Tibial artery (tissue), 4 donors: ENCODE results near the gene KLF6.
"Not testable (repeated sequence)": the region's sequence is repeated elsewhere in the genome, so short reads cannot be mapped to it uniquely, and the experiment has no call there.

Source experiments
- DNase-seq, 2 donors: peaks; one replicate each; pipeline ENCODE4 v3.0.0-alpha.2; 2019
- H3K27ac ChIP-seq, 2 donors: fragments of 200-600 bp; sonication (generic) in 1 of 2; 1 replicate in 1 of 2; 2 replicates in 1 of 2; pipeline ENCODE4 v1.5.1; 2018 to 2019; ENCODE audit warnings: mild to moderate bottlenecking in 1 of 2
- H3K27me3 ChIP-seq, 2 donors: fragments of 200-600 bp; sonication (generic) in 1 of 2; one replicate each; pipeline versions ENCODE4 v1.5.1 to v1.6.0; 2016 to 2019
- H3K36me3 ChIP-seq, 3 donors: fragments of 200-600 bp; sonication (generic) in 2 of 3; one replicate each; pipeline ENCODE4 v1.5.1; 2016 to 2019; ENCODE audit warnings: mild to moderate bottlenecking in 2 of 3
- H3K4me1 ChIP-seq, 4 donors: fragments of 200-600 bp; sonication (generic) in 2 of 4; 1 replicate in 3 of 4; 2 replicates in 1 of 4; pipeline ENCODE4 v1.5.1; 2016 to 2019
- H3K4me3 ChIP-seq, 2 donors: fragments of 200-600 bp; sonication (generic) in 1 of 2; 1 replicate in 1 of 2; 2 replicates in 1 of 2; pipeline ENCODE4 v1.5.1; 2018 to 2019; ENCODE audit warnings: mild to moderate bottlenecking in 2 of 2
- H3K9me3 ChIP-seq, 3 donors: fragments of 200-600 bp; sonication (generic) in 1 of 3; one replicate each; pipeline ENCODE4 v1.5.1; 2016 to 2019
- CTCF ChIP-seq, 2 experiments: fragments of 200-600 bp in 1 of 2; fragments of 450-650 bp in 1 of 2; IDR thresholded peaks; one replicate each; pipeline ENCODE4 v1.5.1; 2017 to 2019; ENCODE audit warnings: antibody characterized with exemption in 2 of 2, mild to moderate bottlenecking in 1 of 2, moderate library complexity in 1 of 2
- intact Hi-C: fragments of 100-400 bp; cut with DNase I; formaldehyde crosslinking; loops from one replicate; pipeline ENCODE4 v1.15.0; 2023; ENCODE audit warnings: low total_unique reads

KLF6 gene

GRCh38 chr10:3738855-3739350 is 46.1 kb downstream of the KLF6 start:
- no peak for TF ChIP-seq CTCF (IDR thresholded peaks at IDR 0.05)
- Histone ChIP-seq H3K9me3 (no peaks in the 10 kb centered on the region), H3K4me1 (peaks cover 0 to 3% (median 0%) of the 10 kb centered on the region in 4 donors), H3K27me3 (no peaks in the 10 kb centered on the region), H3K36me3 (no peaks in the 10 kb centered on the region), H3K4me3 (no peak overlapping the region), H3K27ac (no peak overlapping the region)
- intact Hi-C loops: no loop called here
- DNase-seq: no peak

- Histone ChIP-seq H3K36me3 (no peaks in the 10 kb centered on the region), H3K27ac (no peak overlapping the region), H3K9me3 (no peaks in the 10 kb centered on the region), H3K4me1 (peaks cover 0 to 3% (median 0%) of the 10 kb centered on the region in 4 donors), H3K4me3 (no peak overlapping the region), H3K27me3 (no peaks in the 10 kb centered on the region)
- no peak for TF ChIP-seq CTCF (IDR thresholded peaks at IDR 0.05)
- DNase-seq: no peak
- intact Hi-C loops: no loop called here
Observed at GRCh38 chr10:3737864-3738263, 47.1 kb downstream of the KLF6 start.

GRCh38 chr10:3735175-3735574 is 49.8 kb downstream of the KLF6 start:
- no peaks in the 10 kb centered on the region for H3K36me3 ChIP-seq
- DNase-seq: no peak
- no peak overlapping the region for H3K4me3 ChIP-seq

GRCh38 chr10:3734111-3734510 is 50.9 kb downstream of the KLF6 start:
- H3K36me3 ChIP-seq: no peaks in the 10 kb centered on the region
- no peak for TF ChIP-seq CTCF (IDR thresholded peaks at IDR 0.05)
- no peak overlapping the region for H3K4me3 ChIP-seq
- no peak for DNase-seq
- H3K27ac ChIP-seq: no peak overlapping the region
- intact Hi-C loops: no loop called here
- no peaks in the 10 kb centered on the region for H3K9me3 ChIP-seq
- no peaks in the 10 kb centered on the region for H3K27me3 ChIP-seq
- H3K4me1 ChIP-seq: no peaks in the 10 kb centered on the region

More at GRCh38 chr10:3735175-3735574, 49.8 kb downstream of the KLF6 start:
- no peak overlapping the region for H3K27ac ChIP-seq
- H3K9me3 ChIP-seq: no peaks in the 10 kb centered on the region
- H3K4me1 ChIP-seq: no peaks in the 10 kb centered on the region
- no peaks in the 10 kb centered on the region for H3K27me3 ChIP-seq
- peak in 1 of 2 experiments; percentile 5 for TF ChIP-seq CTCF (IDR thresholded peaks at IDR 0.05)
- intact Hi-C loops: no loop called here

GRCh38 chr10:3732183-3732582 is 52.8 kb downstream of the KLF6 start:
- H3K4me3 ChIP-seq, DNase-seq, H3K9me3 ChIP-seq, intact Hi-C loops, H3K27me3 ChIP-seq, H3K27ac ChIP-seq, H3K36me3 ChIP-seq, H3K4me1 ChIP-seq: not testable (repeated sequence)

GRCh38 chr10:3729397-3729976 is 55.5 kb downstream of the KLF6 start:
- no peak for TF ChIP-seq CTCF (IDR thresholded peaks at IDR 0.05)
- H3K27ac ChIP-seq: no peak overlapping the region
- no peaks in the 10 kb centered on the region for H3K27me3 ChIP-seq
- no peaks in the 10 kb centered on the region for H3K4me1 ChIP-seq
- no peak for DNase-seq
- H3K4me3 ChIP-seq: no peak overlapping the region
- intact Hi-C loops: no loop called here
- no peaks in the 10 kb centered on the region for H3K9me3 ChIP-seq
- H3K36me3 ChIP-seq: no peaks in the 10 kb centered on the region
